ENCODE measurements around the gene LTO1.

The LTO1 gene

GRCh38 chr11:69657911-69658625 is 17.1 kb downstream of the LTO1 start:
- no peak for DNase-seq (ENCODE audit: low read depth in 2 of 2)

GRCh38 chr11:69657456-69657910 is 17.7 kb downstream of the LTO1 start:
- no peak for DNase-seq (ENCODE audit: low read depth in 2 of 2)

- DNase-seq (ENCODE audit: low read depth in 2 of 2): no peak
These were observed 18.4 kb downstream of the LTO1 start for GRCh38 chr11:69656536-69657455.

- DNase-seq (ENCODE audit: low read depth in 2 of 2): no peak
These were observed 19.4 kb downstream of the LTO1 start for GRCh38 chr11:69655479-69656428.

GRCh38 chr11:69654660-69655478 is 20.3 kb downstream of the LTO1 start:
- no peak for DNase-seq (ENCODE audit: low read depth in 2 of 2)

- DNase-seq (ENCODE audit: low read depth in 2 of 2): no peak
These were observed 21.0 kb downstream of the LTO1 start for GRCh38 chr11:69654001-69654659.

- no peak for DNase-seq (ENCODE audit: low read depth in 2 of 2)
These were observed 21.7 kb downstream of the LTO1 start for GRCh38 chr11:69653406-69653960.

- no peak for DNase-seq (ENCODE audit: low read depth in 2 of 2)
These were observed 22.2 kb downstream of the LTO1 start for GRCh38 chr11:69652999-69653398.

GRCh38 chr11:69651834-69652620 is 23.1 kb downstream of the LTO1 start:
- DNase-seq (ENCODE audit: low read depth in 2 of 2): no peak

GRCh38 chr11:69650832-69651344 is 24.3 kb downstream of the LTO1 start:
- DNase-seq (ENCODE audit: low read depth in 2 of 2): no peak

GRCh38 chr11:69650081-69650831 is 24.9 kb downstream of the LTO1 start:
- DNase-seq (ENCODE audit: low read depth in 2 of 2): no peak

GRCh38 chr11:69649576-69649900 is 25.6 kb downstream of the LTO1 start:
- no peak for DNase-seq (ENCODE audit: low read depth in 2 of 2)

GRCh38 chr11:69648679-69649575 is 26.2 kb downstream of the LTO1 start:
- no peak for DNase-seq (ENCODE audit: low read depth in 2 of 2)

- DNase-seq (ENCODE audit: low read depth in 2 of 2): no peak
These were observed 27.2 kb downstream of the LTO1 start for GRCh38 chr11:69647761-69648497.

GRCh38 chr11:69647390-69647748 is 27.8 kb downstream of the LTO1 start:
- DNase-seq (ENCODE audit: low read depth in 2 of 2): no peak

- DNase-seq (ENCODE audit: low read depth in 2 of 2): no peak
These were observed 28.4 kb downstream of the LTO1 start for GRCh38 chr11:69646493-69647389.
